ENCODE data around the gene CCDC30.

DNA sequence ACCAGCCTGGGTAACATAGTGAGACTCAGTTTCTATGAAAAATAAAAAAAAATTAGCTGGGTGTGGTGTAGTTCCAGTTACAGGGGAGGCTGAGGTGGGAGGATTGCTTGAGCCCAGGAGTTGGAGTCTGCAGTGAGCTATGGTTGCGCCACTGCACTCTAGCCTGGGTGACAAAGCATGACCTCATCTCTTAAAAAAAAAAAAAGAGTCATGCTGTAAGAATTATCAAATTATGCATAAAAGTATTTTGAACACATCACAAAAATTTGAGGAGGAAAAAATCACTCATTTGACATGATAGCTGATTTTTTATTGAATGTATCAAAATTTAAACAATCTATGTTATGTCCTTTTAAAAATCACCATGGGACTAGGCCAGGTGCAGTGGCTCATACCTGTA lies 17.8 kb downstream of the CCDC30 start:
- no peak for TF ChIP-seq POLR2A (conservative IDR thresholded peaks at IDR 0.05)
- no peak for TF ChIP-seq NFYB (IDR thresholded peaks at IDR 0.05; ENCODE audit: extremely low read depth, insufficient read length)
- TF ChIP-seq TRIM24 (IDR thresholded peaks at IDR 0.05) = no peak
- no peak for TF ChIP-seq TEAD2 (tag; IDR thresholded peaks at IDR 0.05)
- no peak for TF ChIP-seq MTA2 (IDR thresholded peaks at IDR 0.05; ENCODE audit: low read depth)
- TF ChIP-seq FOS (IDR thresholded peaks at IDR 0.05; ENCODE audit: extremely low read depth, insufficient read length) = no peak
- no peak for TF ChIP-seq EZH2 (IDR thresholded peaks at IDR 0.05; ENCODE audit: borderline replicate concordance, low read depth, low read length)
- TF ChIP-seq ESRRB (CRISPR knock-in tag; IDR thresholded peaks at IDR 0.05; ENCODE audit: borderline replicate concordance) = no peak
